EH (cell line): ENCODE results near the gene GSTP1.
"Not testable (repeated sequence)": the region's sequence is repeated elsewhere in the genome, so short reads cannot be mapped to it uniquely, and the experiment has no call there.

Source experiments
- DNase-seq: peaks from one replicate; pipeline ENCODE4 v3.0.0-alpha.2; 2015; ENCODE audit warnings: low read depth

The GSTP1 gene

DNA sequence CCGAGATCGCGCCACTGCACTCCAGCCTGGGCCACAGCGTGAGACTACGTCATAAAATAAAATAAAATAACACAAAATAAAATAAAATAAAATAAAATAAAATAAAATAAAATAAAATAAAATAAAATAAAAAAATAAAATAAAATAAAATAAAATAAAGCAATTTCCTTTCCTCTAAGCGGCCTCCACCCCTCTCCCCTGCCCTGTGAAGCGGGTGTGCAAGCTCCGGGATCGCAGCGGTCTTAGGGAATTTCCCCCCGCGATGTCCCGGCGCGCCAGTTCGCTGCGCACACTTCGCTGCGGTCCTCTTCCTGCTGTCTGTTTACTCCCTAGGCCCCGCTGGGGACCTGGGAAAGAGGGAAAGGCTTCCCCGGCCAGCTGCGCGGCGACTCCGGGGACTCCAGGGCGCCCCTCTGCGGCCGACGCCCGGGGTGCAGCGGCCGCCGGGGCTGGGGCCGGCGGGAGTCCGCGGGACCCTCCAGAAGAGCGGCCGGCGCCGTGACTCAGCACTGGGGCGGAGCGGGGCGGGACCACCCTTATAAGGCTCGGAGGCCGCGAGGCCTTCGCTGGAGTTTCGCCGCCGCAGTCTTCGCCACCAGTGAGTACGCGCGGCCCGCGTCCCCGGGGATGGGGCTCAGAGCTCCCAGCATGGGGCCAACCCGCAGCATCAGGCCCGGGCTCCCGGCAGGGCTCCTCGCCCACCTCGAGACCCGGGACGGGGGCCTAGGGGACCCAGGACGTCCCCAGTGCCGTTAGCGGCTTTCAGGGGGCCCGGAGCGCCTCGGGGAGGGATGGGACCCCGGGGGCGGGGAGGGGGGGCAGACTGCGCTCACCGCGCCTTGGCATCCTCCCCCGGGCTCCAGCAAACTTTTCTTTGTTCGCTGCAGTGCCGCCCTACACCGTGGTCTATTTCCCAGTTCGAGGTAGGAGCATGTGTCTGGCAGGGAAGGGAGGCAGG is at the start of gene GSTP1:
TSS of gene GSTP1 (plus strand) at position 566 of the 958 bp plus-strand sequence. CDS start at position 598, 32 bp downstream.
- DNase-seq, result peak; percentile 91

DNA sequence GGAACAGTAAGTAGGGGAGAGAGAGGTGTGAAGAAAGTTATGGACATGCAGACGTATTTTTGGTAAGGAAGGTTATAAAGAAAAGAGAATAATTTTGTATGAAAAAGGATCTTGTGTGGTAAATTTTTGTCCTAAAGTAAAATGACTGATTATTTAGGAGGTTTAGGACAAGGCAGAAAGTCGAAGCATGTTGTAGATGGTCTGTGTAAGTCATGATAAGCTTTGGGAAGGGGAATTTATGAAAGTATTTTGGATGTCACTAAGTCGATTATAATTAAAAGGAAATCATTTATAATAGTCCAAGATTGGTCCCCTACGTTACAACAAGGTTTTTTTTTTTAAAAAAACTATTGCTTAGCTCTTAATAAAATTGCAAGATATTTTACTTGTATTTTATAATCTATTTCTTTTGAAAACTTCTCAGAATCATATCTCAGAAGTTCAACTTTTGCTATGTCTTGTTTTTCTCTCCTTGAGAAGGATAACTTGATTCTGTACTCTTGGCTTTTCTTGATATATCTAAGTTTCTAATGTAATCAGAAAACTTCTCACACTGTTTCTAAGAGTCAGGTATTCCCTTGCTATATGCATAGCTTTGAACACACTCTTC is 49.4 kb upstream of the GSTP1 start:
- DNase-seq, result no peak

DNA sequence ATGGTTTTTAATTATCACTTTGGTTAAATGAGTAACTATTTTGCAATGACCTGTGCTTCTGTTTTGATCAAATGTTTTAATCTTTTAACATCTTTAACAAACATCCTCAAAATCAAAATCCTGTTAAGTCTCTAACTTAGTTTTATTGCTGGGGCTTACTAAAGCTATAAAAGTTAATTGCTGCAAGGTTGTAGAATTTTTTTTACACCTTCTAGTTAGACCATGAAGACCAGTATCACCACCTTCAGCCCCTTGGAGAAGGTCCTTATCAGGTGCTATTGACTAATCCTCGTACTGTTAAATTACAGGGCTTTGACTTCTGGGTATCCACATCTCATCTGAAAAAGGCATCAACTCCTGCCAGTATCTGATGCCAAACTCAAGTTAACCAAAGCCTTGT is 48.1 kb upstream of the GSTP1 start:
- DNase-seq, result no peak

DNA sequence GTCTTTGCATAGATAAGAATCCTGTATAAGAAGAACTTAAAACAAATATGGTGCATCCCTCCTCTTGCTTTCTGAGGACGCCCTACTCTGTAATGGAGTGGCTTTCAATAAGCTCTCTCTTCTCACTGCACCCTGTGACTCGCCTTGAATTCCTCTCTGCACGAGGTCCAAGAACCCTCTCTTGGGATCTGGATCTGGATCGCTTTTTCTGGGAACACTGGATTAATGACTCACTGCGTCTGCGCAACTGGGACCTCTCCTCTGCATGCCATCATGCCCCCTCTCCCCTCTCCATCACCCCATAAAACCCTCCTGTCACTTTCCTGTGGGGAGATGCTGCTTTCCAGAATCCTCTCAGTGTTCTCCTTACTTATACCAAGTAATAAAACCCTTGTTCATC is 45.3 kb upstream of the GSTP1 start:
- peak; percentile 58 for DNase-seq

DNA sequence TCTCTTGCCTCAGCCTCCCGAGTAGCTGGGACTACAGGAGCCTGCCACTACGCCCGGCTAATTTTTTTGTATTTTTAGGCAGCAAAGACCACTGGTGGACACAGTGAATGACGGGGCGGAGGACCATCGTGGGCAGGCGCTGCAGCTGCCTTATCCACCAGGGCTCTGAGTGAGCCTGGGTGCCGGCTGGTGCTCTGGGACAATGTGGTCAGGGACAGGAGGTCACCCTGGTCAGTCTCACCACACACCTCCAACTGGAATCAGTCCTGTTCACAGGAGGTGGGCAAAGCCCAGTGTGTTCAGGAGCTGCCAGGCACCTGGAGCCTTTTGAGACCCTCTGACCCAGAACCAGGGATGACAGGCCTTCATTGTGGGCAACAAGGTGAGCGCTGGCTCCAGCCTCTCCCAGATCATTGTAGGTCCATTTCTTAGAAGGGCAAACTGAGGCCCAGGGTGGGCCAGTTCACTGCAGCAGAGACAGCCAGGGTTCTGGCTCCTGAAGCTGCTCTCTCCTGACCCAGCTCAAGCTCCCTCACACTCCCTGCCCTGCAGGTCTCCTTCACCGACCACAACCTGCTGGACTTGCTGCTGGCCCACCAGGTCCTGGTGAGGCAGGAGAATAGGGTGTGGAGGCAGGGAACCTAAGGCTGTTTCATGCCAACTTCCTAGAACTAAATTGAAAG is 44.6 kb upstream of the GSTP1 start:
- DNase-seq, result no peak

DNA sequence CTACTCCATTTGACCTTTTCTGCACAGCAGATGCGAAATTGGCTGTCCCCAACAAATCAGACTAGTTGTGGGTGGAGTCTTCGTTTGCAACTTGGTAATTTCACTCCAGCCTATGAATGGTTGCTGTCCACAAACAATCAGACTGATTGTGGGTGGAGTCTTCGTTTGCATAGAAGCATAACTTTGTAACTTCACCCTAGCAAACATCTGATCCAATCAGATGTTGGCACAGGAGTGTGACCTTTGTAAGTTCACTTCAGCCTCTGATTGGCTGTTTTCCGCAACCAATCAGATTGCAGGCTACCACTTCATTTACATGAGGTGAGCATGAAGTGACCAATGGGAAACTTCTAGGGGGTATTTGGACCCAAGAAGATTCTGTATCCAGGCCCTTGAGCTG is 44.1 kb upstream of the GSTP1 start:
- DNase-seq, result peak; percentile 1

DNA sequence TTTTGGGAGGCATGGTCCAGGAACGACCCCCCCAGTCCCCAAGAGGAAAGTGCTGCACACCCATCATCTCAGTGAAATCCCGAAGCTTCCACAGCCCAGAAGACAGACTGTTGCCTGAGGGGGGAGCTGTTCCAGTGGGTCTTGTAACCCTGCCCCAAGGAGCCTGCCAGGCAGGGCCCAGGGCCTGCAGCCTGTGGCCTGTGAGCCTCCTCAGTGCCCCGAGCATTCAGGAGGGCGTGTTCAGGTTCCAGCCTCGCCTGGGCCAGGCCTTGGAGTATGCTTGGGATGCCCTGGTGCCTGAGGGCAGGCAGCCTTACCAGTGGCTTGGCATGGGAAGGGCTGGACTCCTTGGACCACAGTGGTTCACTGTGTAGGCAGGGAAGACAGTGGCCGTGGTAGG is 42.4 kb upstream of the GSTP1 start:
- no peak for DNase-seq

DNA sequence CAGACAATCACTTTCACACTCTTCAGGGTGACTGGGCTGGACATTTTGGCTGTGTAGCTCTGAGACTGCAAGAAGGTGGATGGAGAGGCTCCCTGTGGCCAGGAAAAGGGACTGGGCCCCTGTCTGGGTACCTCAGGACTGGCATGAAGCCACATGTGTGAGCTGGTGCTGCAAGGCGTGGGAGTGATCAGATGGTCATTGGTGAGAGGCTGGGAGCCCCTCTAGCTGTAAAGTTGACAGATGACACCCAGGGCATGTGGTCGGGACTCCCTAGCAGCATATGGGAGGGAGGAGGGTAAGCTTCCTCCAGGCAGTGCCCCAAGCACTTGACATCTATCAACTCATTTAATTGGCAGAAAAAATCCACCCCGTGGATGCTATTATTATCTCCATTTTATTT is 41.4 kb upstream of the GSTP1 start:
- no peak for DNase-seq

DNA sequence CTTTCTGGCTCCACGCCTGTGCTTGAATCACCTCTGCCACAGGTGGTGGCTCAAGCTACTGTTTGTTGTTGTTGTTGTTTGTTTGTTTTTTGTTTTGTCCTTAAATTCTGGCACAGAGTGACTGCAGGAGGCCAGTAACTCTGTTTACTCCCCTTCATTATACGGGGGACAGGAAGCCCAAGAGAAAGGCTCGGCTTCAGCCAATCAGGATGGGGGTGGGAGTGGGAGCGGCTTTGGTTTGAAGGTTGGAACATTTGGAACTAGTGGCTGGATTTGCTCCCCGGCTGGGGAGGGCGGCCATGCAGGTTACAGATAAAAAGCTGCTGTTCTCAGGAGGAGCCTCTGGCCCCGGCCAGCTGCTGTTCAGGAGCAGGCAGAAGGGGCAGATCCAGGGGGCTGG is 40.6 kb upstream of the GSTP1 start:
- no peak for DNase-seq

DNA sequence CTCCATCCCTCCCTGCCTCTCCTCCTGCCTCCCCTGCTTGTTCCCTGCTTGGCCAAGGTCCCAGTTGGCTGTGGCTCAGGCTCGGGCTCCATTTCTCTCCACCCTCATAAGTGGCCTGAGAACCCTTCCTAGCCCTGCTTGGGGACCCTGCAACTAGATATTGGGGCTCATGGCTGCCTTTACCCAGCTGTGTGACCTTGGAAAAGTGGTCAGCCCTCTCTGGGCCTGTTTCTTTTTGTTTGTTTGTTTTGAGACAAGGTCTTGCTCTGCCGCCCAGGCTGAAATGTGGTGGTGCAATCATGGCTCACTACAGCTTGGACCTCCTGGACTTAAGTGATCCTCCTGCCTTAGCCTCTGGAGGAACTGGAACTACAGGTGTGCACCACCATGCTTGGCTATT is 40.0 kb upstream of the GSTP1 start:
- no peak for DNase-seq

DNA sequence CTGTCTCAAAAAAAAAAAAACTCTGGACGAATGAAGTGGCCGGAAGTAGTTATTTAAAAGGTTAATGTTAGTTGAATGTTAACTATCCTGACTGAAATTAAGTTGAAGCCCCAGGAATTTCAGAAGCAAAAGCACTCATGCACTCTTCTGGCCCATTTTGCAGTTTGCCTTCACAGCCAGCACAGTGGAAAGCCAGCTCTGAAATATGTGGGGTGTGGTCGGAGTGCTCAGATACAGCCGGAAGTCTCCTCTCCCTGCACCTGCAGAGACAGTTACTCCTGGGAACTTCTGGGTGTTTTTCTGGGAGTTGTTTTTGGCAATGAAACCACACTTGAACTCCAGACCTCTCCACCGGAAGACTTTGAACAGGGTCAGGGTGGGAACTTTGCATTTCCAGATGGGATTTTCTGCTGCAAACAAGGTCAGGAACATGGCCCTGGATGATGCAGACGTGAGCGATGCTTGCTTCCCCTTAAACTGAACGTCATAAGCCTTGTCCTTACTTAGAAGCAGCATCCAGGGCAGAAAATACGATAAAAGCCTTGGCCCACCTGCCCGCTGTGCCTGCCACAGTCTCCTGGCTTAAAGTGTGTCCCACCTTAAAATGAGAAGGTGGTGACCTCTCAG is 38.9 kb upstream of the GSTP1 start:
- DNase-seq, result no peak

DNA sequence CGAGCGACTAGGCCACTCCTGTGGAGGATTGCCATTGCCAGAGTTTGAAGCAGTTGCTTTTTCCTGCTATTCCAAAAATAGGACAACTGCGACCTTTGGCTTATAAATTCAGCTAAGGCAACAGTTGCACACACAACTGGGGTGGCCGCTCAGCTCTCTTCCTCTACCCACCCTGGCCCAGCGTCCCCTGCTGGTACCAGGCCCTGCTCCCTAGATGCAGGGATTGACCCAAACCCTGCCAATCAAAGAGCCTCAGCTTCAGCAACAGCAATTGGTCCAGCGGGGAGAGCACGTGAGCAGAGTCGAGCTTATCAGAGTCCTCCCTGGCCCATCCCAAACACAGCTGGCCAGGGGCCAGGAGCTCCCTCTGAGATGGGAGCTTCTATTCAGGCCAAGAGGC is 38.3 kb upstream of the GSTP1 start:
- peak; percentile 17 for DNase-seq

DNA sequence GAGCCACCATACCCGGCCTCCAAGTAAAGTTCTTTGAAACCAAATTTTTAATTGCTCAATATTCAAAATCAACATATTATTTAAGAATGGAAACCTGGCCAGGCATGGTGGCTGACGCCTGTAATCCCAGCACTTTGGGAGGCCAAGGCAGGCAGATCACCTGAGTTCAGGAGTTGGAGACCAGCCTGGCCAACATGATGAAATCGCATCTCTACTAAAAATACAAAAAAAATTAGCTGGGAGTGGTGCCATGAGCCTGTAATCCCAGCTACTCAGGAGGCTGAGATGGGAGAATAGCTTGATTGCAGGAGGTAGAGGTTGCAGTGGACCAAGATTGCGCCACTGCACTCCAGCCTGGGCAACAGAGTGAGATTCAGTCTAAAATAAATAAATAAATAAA is 35.5 kb upstream of the GSTP1 start:
- not testable (repeated sequence) for DNase-seq

DNA sequence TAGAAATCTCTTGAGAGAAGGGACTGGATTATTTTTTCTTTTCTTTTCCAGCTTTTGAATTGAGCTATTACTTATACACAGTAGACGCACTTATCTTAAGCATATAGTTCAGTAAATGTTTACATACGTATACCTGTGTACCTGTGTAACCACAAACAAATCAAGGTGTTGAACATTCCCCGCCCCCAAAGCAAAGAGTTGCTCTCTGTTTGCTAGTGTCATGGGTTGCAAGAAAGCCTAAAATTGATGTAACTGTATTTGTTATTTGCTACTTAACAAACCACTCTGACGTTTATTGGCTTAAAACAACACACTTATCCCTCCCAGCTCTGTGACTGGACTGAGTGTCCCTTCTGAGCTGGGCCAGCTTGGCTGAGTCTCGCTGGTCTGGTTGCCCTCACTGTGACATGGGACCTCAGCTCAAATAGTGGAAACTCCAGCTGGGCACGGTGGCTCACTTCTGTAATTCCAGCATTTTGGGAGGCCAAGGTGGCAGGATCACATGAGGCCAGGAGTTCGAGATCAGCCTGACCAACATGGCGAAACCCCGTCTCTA is 35.0 kb upstream of the GSTP1 start:
- DNase-seq, result no peak

DNA sequence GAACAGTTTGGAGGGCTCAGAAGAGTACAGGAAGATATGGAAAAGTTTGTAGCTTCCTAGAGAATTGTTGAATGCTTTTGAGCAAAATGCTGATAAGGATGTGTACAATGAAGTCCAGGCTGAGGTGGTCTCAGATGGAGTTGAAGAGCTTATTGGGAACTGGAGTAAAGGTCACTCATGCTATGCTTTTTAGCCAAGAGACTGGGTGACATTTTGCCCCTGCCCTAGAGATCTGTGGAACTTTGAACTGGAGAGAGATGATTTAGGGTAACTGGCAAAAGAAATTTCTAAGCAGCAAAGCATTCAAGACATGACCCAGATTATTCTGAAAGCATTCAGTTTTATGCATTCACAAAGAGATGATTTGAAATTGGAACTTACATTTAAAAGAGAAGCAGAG is 32.5 kb upstream of the GSTP1 start:
- no peak for DNase-seq

DNA sequence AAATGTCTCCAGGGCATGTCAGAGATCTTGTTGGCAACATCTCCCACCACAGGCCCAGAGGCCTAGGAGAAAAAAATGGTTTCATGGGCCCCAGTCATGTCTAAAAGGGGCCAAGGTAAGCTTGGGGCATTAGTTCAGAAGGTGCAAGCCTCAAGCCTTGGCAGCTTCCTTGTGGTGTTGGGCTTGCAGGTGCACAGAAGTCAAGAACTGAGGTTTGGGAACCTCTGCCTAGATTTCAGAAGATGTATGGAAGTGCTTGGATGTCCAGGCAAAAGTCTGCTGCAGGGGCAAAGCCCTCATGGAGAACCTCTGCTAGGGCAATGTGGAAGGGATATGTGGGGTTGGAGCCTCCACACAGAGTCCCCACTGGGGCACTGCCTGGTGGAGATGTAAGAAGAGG is 31.9 kb upstream of the GSTP1 start:
- not testable (repeated sequence) for DNase-seq

DNA sequence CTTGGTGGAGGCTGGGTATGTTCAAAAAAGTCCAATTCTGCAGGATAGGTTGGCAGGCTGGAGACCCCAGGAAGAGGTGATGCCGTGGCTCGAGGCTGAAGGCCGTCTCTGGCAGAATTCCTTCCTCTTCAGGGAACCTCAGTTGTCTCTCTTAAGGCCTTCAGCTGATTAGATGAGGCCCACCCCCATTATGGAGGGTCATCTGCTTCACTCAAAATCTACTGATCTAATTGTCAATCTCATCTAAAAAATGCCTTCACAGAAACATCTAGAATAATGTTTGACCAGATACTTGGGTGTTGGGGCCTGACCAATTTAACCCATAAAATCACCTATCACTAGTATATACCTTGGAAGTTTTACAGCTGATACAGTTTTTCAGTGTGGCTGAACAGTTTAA is 27.4 kb upstream of the GSTP1 start:
- DNase-seq, result no peak

DNA sequence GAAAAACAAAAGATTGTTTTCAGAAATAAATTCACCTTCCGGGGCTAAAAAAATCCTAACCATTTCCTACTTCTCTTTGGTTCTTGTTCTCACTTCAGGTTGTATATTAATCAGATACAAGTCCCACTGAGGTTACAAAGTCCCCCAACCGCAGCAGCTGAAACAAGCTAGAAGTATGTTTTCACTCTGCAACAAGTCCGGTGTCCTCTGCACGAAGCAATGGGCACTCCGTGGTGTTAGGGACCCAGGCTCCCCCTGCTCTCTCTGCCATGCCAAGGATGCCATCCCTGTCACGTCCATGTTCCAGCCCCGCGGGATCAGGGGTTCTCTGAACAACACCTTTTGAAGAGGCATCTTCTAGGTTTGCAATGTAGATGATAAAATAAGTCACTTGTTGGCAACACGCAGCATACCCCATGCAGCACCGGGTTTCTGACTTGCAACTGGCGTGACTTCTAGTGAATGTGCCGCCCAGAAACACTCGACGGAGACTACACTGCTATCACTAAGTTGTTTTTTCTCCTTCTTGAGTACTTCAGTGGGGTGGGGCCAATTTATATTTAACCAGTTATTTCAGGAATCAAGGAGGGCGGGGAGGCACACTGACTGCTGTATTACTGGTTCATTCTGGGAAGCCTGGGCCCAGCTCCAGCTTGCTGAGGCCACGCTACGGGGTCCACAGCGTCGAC is 25.4 kb upstream of the GSTP1 start:
- peak; percentile 27 for DNase-seq

DNA sequence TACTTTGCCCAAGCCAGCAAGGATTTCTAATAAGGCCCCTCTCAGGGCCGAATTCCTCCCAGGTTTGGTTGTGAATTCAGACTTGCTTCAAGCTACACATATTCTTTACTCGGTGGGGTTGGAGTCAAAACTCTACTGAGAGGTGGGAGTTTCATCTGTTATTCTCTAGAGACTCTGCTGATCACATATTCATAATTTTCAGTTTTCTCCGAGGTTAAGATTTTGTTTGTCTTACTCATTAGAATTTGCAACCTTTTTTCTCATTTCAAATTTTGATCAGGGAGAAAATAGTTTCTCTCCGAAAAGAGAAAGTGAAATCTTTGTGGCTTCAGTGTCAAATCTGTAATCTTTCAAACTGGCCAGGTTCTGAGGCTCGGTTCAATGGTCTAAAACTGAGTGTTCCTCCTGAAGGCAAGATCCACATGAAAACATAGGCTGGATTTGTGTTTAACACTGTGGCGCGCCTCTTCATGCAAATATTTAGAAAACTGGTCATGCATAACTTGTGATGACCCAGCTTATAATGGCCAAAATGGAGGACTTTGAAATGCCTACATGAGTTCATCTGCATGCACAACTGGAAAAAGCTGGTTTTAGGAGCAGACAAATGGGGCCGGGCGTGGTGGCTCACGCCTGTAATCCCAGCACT is 21.5 kb upstream of the GSTP1 start:
- peak; percentile 21 for DNase-seq

DNA sequence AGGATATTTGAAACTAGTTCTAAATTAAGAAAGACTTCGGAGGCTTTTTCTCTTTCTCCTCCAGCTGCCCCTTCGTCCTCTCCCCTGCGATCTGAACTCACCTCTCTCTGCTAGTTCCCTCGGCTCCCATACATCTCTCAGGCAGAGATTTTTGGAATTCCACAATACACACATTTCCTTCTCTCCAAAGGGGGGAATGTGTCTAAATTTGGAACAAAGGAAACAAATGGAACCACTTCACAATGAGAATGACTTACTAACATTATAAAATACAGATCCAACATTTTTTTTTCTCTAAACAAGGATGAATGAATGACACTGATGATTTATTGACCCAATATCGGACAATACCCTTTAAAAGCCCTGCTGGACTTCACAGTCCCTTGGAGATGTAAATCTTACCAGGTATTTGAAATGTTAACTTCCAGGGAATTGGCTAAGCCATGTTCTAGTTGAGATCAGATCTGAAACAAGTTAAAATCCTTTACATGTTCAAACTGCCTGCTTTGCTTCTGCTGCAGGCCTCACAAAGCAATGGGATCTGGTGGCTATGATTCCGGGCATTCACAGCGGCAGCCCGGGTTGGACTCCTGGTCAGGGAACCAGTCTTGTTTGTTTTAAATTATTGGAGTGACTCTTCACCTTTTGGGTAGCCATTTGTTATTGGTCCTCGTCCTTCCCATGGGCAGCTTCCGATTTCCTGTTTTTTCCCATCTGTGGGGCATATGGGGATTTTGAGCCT is 20.5 kb upstream of the GSTP1 start:
- peak; percentile 47 for DNase-seq
